GM23338 (cell line): Measurements from ENCODE around the gene HSPA12B.

Source experiments
- CREB1 ChIP-seq: fragments of 250-450 bp; sonication (Bioruptor Pico); IDR thresholded peaks from 2 replicates; pipeline ENCODE4 v1.5.0; 2020; ENCODE audit warnings: low read depth, mild to moderate bottlenecking, moderate library complexity
- EZH2 ChIP-seq: fragments of 200-600 bp; sonication (generic); IDR thresholded peaks from one replicate; pipeline ENCODE4 v1.8.0; 2017; ENCODE audit warnings: antibody characterized with exemption, mild to moderate bottlenecking, low read depth; ENCODE audit not compliant: unreplicated experiment
- EZH2phosphoT487 ChIP-seq: fragments of 200-600 bp; sonication (generic); IDR thresholded peaks from one replicate; pipeline ENCODE4 v1.8.1; 2018; ENCODE audit warnings: antibody characterized with exemption; ENCODE audit not compliant: unreplicated experiment
- TF ChIP-seq, protein P1 (sequence below), 2 experiments: fragments of 200-600 bp in 1 of 2; sonication (generic) in 1 of 2; conservative IDR thresholded peaks; 2 replicates each; pipeline versions ENCODE4 v1.5.1 to v1.6.1; 2016 to 2017; ENCODE audit warnings: antibody characterized with exemption in 2 of 2, low read depth in 2 of 2, mild to moderate bottlenecking in 2 of 2, moderate library complexity in 1 of 2
- TF ChIP-seq, protein P2 (sequence below): IDR thresholded peaks from one replicate; pipeline ENCODE4 v1.6.1; 2018; ENCODE audit warnings: antibody characterized with exemption; ENCODE audit not compliant: unreplicated experiment

DNA sequence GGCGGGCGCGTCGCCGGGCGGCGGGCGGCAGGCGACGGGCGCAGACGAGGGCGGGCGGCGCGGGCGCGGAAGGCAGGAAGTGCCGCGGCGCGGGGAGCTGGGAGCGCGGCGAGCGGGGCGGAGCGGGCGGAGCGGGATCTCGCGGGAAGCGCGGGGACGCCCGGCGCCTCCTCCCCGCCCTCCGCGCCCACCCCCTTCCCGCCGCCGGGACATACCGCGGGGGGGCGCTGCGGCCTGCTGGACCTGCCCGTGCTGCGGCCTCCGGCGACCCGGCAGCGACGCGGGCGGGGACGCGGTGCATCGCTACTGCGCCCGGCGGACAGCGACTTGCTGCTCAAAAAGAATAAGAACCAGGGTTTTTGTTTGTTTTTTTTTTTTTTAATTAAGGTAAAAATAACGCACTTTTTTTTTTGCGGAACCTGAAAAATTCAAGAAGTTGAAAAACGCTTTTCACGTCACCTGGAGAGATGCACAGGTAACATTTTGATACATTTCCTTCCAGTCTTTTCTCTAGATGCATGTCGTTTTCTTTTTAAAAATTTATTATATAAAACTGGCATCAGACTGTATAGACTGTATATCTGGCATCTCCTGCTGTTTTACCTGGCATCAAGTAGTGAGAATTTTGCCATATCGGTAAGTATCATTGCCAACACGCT lies 54.3 kb downstream of the HSPA12B start, which contains the start of gene CENPB:
- TF ChIP-seq, protein P1, sequence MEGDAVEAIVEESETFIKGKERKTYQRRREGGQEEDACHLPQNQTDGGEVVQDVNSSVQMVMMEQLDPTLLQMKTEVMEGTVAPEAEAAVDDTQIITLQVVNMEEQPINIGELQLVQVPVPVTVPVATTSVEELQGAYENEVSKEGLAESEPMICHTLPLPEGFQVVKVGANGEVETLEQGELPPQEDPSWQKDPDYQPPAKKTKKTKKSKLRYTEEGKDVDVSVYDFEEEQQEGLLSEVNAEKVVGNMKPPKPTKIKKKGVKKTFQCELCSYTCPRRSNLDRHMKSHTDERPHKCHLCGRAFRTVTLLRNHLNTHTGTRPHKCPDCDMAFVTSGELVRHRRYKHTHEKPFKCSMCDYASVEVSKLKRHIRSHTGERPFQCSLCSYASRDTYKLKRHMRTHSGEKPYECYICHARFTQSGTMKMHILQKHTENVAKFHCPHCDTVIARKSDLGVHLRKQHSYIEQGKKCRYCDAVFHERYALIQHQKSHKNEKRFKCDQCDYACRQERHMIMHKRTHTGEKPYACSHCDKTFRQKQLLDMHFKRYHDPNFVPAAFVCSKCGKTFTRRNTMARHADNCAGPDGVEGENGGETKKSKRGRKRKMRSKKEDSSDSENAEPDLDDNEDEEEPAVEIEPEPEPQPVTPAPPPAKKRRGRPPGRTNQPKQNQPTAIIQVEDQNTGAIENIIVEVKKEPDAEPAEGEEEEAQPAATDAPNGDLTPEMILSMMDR (conservative IDR thresholded peaks at IDR 0.05; ENCODE audit: low read depth in 2 of 2) = peak; percentile 55 to 83
- TF ChIP-seq, protein P2, sequence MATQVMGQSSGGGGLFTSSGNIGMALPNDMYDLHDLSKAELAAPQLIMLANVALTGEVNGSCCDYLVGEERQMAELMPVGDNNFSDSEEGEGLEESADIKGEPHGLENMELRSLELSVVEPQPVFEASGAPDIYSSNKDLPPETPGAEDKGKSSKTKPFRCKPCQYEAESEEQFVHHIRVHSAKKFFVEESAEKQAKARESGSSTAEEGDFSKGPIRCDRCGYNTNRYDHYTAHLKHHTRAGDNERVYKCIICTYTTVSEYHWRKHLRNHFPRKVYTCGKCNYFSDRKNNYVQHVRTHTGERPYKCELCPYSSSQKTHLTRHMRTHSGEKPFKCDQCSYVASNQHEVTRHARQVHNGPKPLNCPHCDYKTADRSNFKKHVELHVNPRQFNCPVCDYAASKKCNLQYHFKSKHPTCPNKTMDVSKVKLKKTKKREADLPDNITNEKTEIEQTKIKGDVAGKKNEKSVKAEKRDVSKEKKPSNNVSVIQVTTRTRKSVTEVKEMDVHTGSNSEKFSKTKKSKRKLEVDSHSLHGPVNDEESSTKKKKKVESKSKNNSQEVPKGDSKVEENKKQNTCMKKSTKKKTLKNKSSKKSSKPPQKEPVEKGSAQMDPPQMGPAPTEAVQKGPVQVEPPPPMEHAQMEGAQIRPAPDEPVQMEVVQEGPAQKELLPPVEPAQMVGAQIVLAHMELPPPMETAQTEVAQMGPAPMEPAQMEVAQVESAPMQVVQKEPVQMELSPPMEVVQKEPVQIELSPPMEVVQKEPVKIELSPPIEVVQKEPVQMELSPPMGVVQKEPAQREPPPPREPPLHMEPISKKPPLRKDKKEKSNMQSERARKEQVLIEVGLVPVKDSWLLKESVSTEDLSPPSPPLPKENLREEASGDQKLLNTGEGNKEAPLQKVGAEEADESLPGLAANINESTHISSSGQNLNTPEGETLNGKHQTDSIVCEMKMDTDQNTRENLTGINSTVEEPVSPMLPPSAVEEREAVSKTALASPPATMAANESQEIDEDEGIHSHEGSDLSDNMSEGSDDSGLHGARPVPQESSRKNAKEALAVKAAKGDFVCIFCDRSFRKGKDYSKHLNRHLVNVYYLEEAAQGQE = peak; percentile 54
- TF ChIP-seq CREB1 (CRISPR knock-in tag) = no peak
- no peak for TF ChIP-seq EZH2
- TF ChIP-seq EZH2phosphoT487 = no peak
